CD14-positive monocyte (primary cell): ENCODE measurements around the gene TMEM114. TPM values are rescaled to one million over a fixed set of nuclear protein-coding genes. Genes with fewer than 3 reads are reported as not detected.

Source experiments
- DNase-seq, 3 donors: peaks; one replicate each; pipeline ENCODE4 v3.0.0-alpha.2; 2011 to 2022
- H2AFZ ChIP-seq: 2 replicates; pipeline ENCODE4 v1.6.0; 2012; ENCODE audit warnings: mild to moderate bottlenecking, low read depth, low read length, inconsistent platforms; ENCODE audit not compliant: insufficient read depth, poor library complexity, severe bottlenecking
- H3K27ac ChIP-seq, 2 donors: 1 replicate in 1 of 2; 2 replicates in 1 of 2; pipeline ENCODE4 v1.5.1; 2012 to 2013; ENCODE audit warnings: low read length in 2 of 2, control low read depth in 1 of 2, inconsistent platforms in 1 of 2, low read depth in 1 of 2, mild to moderate bottlenecking in 1 of 2
- H3K27me3 ChIP-seq, 2 donors: one replicate each; pipeline versions ENCODE4 v1.6.0 to v1.6.1; 2011 to 2013; ENCODE audit warnings: low read length in 2 of 2; ENCODE audit not compliant: control insufficient read depth in 2 of 2, insufficient read depth in 2 of 2
- H3K36me3 ChIP-seq, 2 donors: replicated peaks in 1 of 2; 1 replicate in 1 of 2; 2 replicates in 1 of 2; pipeline versions ENCODE4 v1.5.1 to v1.6.1; 2012 to 2013; ENCODE audit warnings: low read length in 2 of 2, control low read depth in 1 of 2, inconsistent platforms in 1 of 2, mild to moderate bottlenecking in 1 of 2; ENCODE audit not compliant: insufficient read depth in 2 of 2, control insufficient read depth in 1 of 2
- H3K4me1 ChIP-seq, 2 donors: 1 replicate in 1 of 2; 2 replicates in 1 of 2; pipeline versions ENCODE4 v1.5.1 to v1.6.1; 2012 to 2013; ENCODE audit warnings: low read length in 2 of 2, control low read depth in 1 of 2, inconsistent platforms in 1 of 2, mild to moderate bottlenecking in 1 of 2, moderate library complexity in 1 of 2; ENCODE audit not compliant: insufficient read depth in 2 of 2, control insufficient read depth in 1 of 2
- H3K4me2 ChIP-seq: replicated peaks from 2 replicates; pipeline ENCODE3; 2012; ENCODE audit warnings: low read length, moderate library complexity, mild to moderate bottlenecking; ENCODE audit not compliant: poor library complexity, severe bottlenecking; ENCODE audit errors: extremely low read depth
- H3K4me3 ChIP-seq, 3 experiments: fragments of 200-600 bp in 1 of 3; sonication (generic) in 1 of 3; replicated peaks in 1 of 3; 1 replicate in 2 of 3; 2 replicates in 1 of 3; pipeline ENCODE4 v1.5.1; 2011 to 2013; ENCODE audit warnings: low read length in 3 of 3, mild to moderate bottlenecking in 3 of 3, control low read depth in 2 of 3, low read depth in 2 of 3, inconsistent platforms in 1 of 3, moderate library complexity in 1 of 3
- H3K79me2 ChIP-seq: 2 replicates; pipeline ENCODE4 v1.6.0; 2012; ENCODE audit warnings: mild to moderate bottlenecking, control low read depth, inconsistent platforms, low read length, moderate library complexity; ENCODE audit not compliant: insufficient read depth
- H3K9ac ChIP-seq: 2 replicates; pipeline ENCODE4 v1.6.0; 2017; ENCODE audit warnings: low read length, mild to moderate bottlenecking; ENCODE audit not compliant: insufficient read depth, poor library complexity, severe bottlenecking
- H3K9me3 ChIP-seq, 2 donors: replicated peaks in 1 of 2; 1 replicate in 1 of 2; 2 replicates in 1 of 2; pipeline versions ENCODE4 v1.5.1 to v1.6.1; 2012 to 2013; ENCODE audit warnings: low read length in 2 of 2, control low read depth in 1 of 2; ENCODE audit not compliant: control insufficient read depth in 1 of 2, insufficient read depth in 1 of 2
- H4K20me1 ChIP-seq: 2 replicates; pipeline ENCODE4 v1.6.0; 2012; ENCODE audit warnings: mild to moderate bottlenecking, low read length, control low read depth, moderate library complexity; ENCODE audit not compliant: insufficient read depth
- H3K27ac Mint-ChIP-seq, 7 donors: one replicate each; pipeline ENCODE4 v1.8.0; 2020; ENCODE audit warnings: mild to moderate bottlenecking in 7 of 7, mixed read lengths in 7 of 7, moderate library complexity in 6 of 7, inconsistent platforms in 2 of 7
- H3K27me3 Mint-ChIP-seq, 3 donors: one replicate each; pipeline ENCODE4 v1.8.0; 2021 to 2022; ENCODE audit warnings: low read depth in 3 of 3, mild to moderate bottlenecking in 3 of 3, mixed read lengths in 3 of 3, moderate library complexity in 3 of 3, inconsistent platforms in 1 of 3
- H3K36me3 Mint-ChIP-seq, 2 donors: one replicate each; pipeline ENCODE4 v1.8.0; 2020; ENCODE audit warnings: mixed read lengths in 2 of 2, inconsistent platforms in 1 of 2, mild to moderate bottlenecking in 1 of 2
- H3K4me1 Mint-ChIP-seq: one replicate; pipeline ENCODE4 v1.8.0; 2020; ENCODE audit warnings: mild to moderate bottlenecking, mixed read lengths
- H3K4me3 Mint-ChIP-seq, 2 donors: one replicate each; pipeline ENCODE4 v1.8.0; 2020; ENCODE audit warnings: mild to moderate bottlenecking in 2 of 2, mixed read lengths in 2 of 2, moderate library complexity in 1 of 2
- H3K9me3 Mint-ChIP-seq, 7 donors: one replicate each; pipeline ENCODE4 v1.8.0; 2020 to 2022; ENCODE audit warnings: mixed read lengths in 7 of 7, mild to moderate bottlenecking in 6 of 7, moderate library complexity in 6 of 7, inconsistent platforms in 2 of 7
- WGBS: methylation state at CpG from one replicate; pipeline ENCODE4 v1.1.5; 2013; ENCODE audit warnings: missing lambda C conversion rate; ENCODE audit not compliant: insufficient coverage; 5-methylcytosine and 5-hydroxymethylcytosine counted together
- intact Hi-C, 2 donors: fragments of 100-400 bp; cut with micrococcal nuclease; formaldehyde crosslinking; loops; one replicate each; pipeline versions ENCODE4 v1.15.0 to v1.15.1; 2023
- polyA plus RNA-seq, 3 donors: library from polyadenylated mRNA; depleted of rRNA in 1 of 3; unstranded in 2 of 3; stranded (reverse) in 1 of 3; fragments of 300-500 nt in 2 of 3; fragments of >200 nt in 1 of 3; fragmentation: Illumina TruSeq in 2 of 3; gene quantifications; 1 replicate in 2 of 3; 2 replicates in 1 of 3; pipeline ENCODE4 v1.2.3, GENCODE V29; 2012 to 2021
- TF ChIP-seq, protein P1 (sequence below): fragments of 200-600 bp; IDR thresholded peaks from one replicate; pipeline ENCODE4 v1.8.0; 2022; ENCODE audit warnings: antibody characterized with exemption, mild to moderate bottlenecking

Gene TMEM114
- polyA plus RNA-seq, 3 donors: not detected

DNA sequence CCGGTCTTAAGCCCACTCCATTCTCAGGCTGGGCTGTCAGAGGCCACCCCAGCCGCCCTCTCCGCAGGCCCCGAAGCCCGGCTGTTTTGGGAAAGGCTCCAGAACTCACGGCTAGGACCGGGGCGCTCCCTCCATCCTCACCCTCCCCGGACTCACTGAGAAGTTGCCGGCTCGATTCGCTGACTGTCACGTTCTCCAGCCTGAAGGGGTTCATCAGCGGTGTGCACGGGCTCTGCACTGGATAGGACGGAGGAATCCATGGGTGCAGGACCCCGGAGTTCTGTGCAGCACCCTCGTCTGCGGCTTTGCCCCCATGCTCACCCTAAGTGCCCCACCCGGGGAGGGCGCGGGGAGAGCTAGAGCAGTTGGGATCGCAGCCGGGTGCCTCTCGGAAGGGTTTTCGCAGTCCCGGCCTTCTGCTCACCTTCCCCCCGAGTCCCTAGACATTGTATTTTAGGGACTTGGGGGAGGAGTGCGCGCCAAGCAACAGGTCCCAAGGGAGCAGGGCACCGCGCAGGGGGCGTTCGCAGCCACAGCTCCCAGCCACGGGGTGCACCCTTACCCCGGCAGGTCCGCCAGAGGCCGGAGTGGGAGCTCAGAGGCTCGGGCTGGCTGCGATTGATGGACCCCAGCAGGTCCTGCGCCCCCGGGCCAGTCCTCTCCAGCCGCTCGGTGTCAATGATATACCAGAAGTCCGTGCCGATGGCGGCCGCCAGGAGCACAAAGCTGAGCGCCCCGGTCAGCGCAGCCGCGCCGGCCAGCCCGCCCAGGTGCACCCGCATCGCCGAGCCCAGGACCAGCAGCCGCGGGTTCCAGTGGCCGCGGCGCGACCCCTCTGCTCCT lies 1.0 kb downstream of the TMEM114 start:
- Mint-ChIP-seq H3K36me3 (peaks cover 0 to 2% of the 10 kb centered on the region in 2 donors), H3K27ac (no peak overlapping the region), H3K9me3 (peaks cover 0 to 14% (median 4%) of the 10 kb centered on the region in 7 donors), H3K4me3 (peak overlapping the region in 1 of 2 donors; percentile 44), H3K27me3 (peaks cover 6 to 32% (median 32%) of the 10 kb centered on the region in 3 donors), H3K4me1 (peaks cover 4% of the 10 kb centered on the region)
- no peaks in the 10 kb centered on the region for H3K36me3 ChIP-seq
- peaks cover 3 to 35% of the 10 kb centered on the region in 2 donors for H3K9me3 ChIP-seq
- no peaks in the 10 kb centered on the region for H3K79me2 ChIP-seq
- H3K4me2 ChIP-seq: no peak overlapping the region
- intact Hi-C loops: no loop called here
- no peak overlapping the region for H3K9ac ChIP-seq
- TF ChIP-seq, protein P1, sequence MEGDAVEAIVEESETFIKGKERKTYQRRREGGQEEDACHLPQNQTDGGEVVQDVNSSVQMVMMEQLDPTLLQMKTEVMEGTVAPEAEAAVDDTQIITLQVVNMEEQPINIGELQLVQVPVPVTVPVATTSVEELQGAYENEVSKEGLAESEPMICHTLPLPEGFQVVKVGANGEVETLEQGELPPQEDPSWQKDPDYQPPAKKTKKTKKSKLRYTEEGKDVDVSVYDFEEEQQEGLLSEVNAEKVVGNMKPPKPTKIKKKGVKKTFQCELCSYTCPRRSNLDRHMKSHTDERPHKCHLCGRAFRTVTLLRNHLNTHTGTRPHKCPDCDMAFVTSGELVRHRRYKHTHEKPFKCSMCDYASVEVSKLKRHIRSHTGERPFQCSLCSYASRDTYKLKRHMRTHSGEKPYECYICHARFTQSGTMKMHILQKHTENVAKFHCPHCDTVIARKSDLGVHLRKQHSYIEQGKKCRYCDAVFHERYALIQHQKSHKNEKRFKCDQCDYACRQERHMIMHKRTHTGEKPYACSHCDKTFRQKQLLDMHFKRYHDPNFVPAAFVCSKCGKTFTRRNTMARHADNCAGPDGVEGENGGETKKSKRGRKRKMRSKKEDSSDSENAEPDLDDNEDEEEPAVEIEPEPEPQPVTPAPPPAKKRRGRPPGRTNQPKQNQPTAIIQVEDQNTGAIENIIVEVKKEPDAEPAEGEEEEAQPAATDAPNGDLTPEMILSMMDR: no peak
- H3K27me3 ChIP-seq: peaks cover 43 to 59% of the 10 kb centered on the region in 2 donors
- no peak overlapping the region for H2AFZ ChIP-seq
- H4K20me1 ChIP-seq: no peaks in the 10 kb centered on the region
- H3K27ac ChIP-seq: no peak overlapping the region
- DNase-seq: no peak
- 2% methylated on average over 63 of the region's 64 CpGs for WGBS
- H3K4me3 ChIP-seq: no peak overlapping the region
- peaks cover 0 to under 1% of the 10 kb centered on the region in 2 donors for H3K4me1 ChIP-seq

DNA sequence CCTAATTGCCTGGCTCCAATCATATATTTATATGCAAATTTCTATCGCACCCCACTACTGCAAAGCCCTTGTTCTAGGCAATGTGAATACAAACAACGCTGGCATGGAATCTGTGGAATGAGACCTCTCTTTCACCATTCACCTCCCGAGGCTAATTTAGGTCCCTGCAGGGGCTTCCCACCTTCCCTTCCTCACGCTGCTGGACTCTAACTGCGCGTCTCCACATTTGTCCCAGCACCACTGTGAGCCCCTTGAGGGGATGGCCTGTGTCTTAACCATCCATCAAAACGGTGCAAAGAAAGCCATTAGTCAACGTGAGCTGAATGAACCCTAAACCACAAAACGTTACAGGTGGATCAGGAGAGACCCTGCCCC lies 1.6 kb downstream of the TMEM114 start:
- Mint-ChIP-seq H3K27ac (no peak overlapping the region), H3K36me3 (peaks cover 0 to 2% of the 10 kb centered on the region in 2 donors), H3K4me3 (peak overlapping the region in 1 of 2 donors; percentile 51), H3K27me3 (peaks cover 7 to 35% (median 32%) of the 10 kb centered on the region in 3 donors), H3K4me1 (no peaks in the 10 kb centered on the region), H3K9me3 (peaks cover 0 to 14% (median 4%) of the 10 kb centered on the region in 7 donors)
- no peaks in the 10 kb centered on the region for H3K4me1 ChIP-seq
- DNase-seq: no peak
- H3K9ac ChIP-seq: no peak overlapping the region
- intact Hi-C loops: no loop called here
- H3K79me2 ChIP-seq: no peaks in the 10 kb centered on the region
- no peaks in the 10 kb centered on the region for H3K36me3 ChIP-seq
- 6% methylated on average over 8 of the region's 9 CpGs for WGBS
- no peak overlapping the region for H3K27ac ChIP-seq
- H3K9me3 ChIP-seq: peaks cover 3 to 35% of the 10 kb centered on the region in 2 donors
- H3K4me3 ChIP-seq: no peak overlapping the region
- H4K20me1 ChIP-seq: no peaks in the 10 kb centered on the region
- no peak overlapping the region for H2AFZ ChIP-seq
- H3K27me3 ChIP-seq: peaks cover 43 to 59% of the 10 kb centered on the region in 2 donors
- no peak overlapping the region for H3K4me2 ChIP-seq
- TF ChIP-seq, protein P1: no peak
